Urinary bladder (tissue), 4 donors: ENCODE measurements around the gene TACR3. TPM values are rescaled to one million over a fixed set of nuclear protein-coding genes. Genes with fewer than 3 reads are reported as not detected.
"Not testable (repeated sequence)": the region's sequence is repeated elsewhere in the genome, so short reads cannot be mapped to it uniquely, and the experiment has no call there.

Experiments
- DNase-seq: peaks from one replicate; pipeline ENCODE4 v3.0.0-alpha.2; 2015; ENCODE audit errors: extremely low spot score
- H3K27ac ChIP-seq: one replicate; pipeline ENCODE4 v1.5.1; 2013; ENCODE audit warnings: low read depth, mild to moderate bottlenecking, moderate library complexity
- H3K36me3 ChIP-seq: one replicate; pipeline ENCODE4 v1.6.1; 2013; ENCODE audit warnings: mild to moderate bottlenecking, moderate library complexity; ENCODE audit not compliant: insufficient read depth
- H3K4me1 ChIP-seq: one replicate; pipeline ENCODE4 v1.6.1; 2013; ENCODE audit warnings: mild to moderate bottlenecking, moderate library complexity; ENCODE audit not compliant: insufficient read depth
- H3K4me3 ChIP-seq: one replicate; pipeline ENCODE4 v1.5.1; 2013; ENCODE audit warnings: low read depth, low read length
- WGBS: extraction: QIAGEN DNeasy Blood & Tissue Kit; methylation state at CpG from one replicate; pipeline ENCODE4 v1.1.7; 2013; 5-methylcytosine and 5-hydroxymethylcytosine counted together
- polyA plus RNA-seq: library from polyadenylated mRNA; stranded (reverse); fragments of 200-250 nt; gene quantifications from one replicate; pipeline ENCODE4 v1.2.3, GENCODE V29; 2013
- total RNA-seq: library from RNA; depleted of rRNA; stranded (reverse); fragments of >200 nt; gene quantifications from one replicate; pipeline ENCODE4 v1.2.3, GENCODE V29; 2014
- donor health status: healthy with polysubstance abuse.
- donor health status: healthy.

Gene TACR3
- 7.3 TPM for total RNA-seq
- 4.5 TPM for polyA plus RNA-seq

DNA sequence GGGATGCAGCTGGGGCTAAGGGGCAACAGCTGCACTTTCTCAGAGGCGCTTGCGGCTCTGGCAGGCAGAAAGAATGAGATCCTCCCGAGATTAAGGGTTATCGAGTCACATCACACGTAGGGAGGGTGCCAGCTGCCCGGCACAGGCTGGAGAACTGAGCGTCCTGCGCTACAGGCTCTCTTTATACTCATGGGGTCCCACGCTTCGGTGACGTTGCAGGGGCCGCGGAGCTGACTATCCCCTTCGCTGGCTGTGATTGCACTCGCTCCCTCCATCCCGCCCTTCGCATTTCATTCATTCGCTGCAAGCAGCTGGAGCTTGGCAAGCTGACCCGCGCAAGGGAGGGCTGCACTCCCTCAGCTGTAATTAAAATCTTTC lies at the start of gene TACR3:
Gene TACR3 (minus strand): TSS at position 156 of the 378 bp plus-strand sequence. CDS start 310 bp downstream, outside the sequence.
- Histone ChIP-seq H3K4me1 (no peaks in the 10 kb centered on the region), H3K4me3 (peak within 1 kb of the TSS; percentile 47), H3K27ac (no peak within 1 kb of the TSS), H3K36me3 (no peaks in the 10 kb centered on the region)
- peak; percentile 51 for DNase-seq
- WGBS = under 1% methylated on average over 20 of the region's 20 CpGs

- no peak overlapping the region for H3K27ac ChIP-seq
- no peak overlapping the region for H3K4me3 ChIP-seq
- DNase-seq = no peak
- no peaks in the 10 kb centered on the region for H3K36me3 ChIP-seq
- 71% methylated on average over 2 of the region's 2 CpGs for WGBS
- no peaks in the 10 kb centered on the region for H3K4me1 ChIP-seq
Observed at GRCh38 chr4:103757631-103758030, 37.8 kb upstream of the TACR3 start.

GRCh38 chr4:103756741-103757140 lies 37.0 kb upstream of the TACR3 start:
- Histone ChIP-seq H3K4me1 (no peaks in the 10 kb centered on the region), H3K36me3 (no peaks in the 10 kb centered on the region), H3K27ac (no peak overlapping the region), H3K4me3 (no peak overlapping the region)
- DNase-seq = no peak

DNA sequence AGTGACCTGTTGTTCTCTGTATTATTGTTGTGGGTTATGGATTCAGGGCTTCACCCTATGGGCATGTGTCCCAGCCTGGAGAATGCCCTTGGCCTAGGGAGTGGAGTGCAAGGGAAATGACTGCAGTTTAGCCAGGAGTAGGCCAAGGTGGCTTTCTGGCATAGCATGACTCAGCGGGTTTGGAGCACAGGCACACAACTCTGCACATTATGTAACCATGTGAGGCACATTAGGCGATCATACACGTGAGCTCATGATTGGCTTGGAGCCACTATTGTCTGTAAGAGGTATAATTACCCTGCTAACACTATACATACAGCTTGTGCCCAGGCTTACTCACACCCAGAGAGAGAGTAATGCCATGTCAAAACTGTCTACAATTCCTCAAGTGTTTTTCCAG lies 35.1 kb upstream of the TACR3 start:
- WGBS = 81% methylated on average over 3 of the region's 3 CpGs
- no peak for DNase-seq

GRCh38 chr4:103753868-103754653 lies 34.3 kb upstream of the TACR3 start:
- Histone ChIP-seq H3K4me3 (no peak overlapping the region), H3K4me1 (no peaks in the 10 kb centered on the region), H3K27ac (no peak overlapping the region), H3K36me3 (no peaks in the 10 kb centered on the region)
- 92% methylated on average over 7 of the region's 7 CpGs for WGBS
- DNase-seq = no peak

More for the DNA sequence above, 35.1 kb upstream of the TACR3 start:
- H3K36me3 ChIP-seq = no peaks in the 10 kb centered on the region
- no peak overlapping the region for H3K4me3 ChIP-seq
- no peak overlapping the region for H3K27ac ChIP-seq
- no peaks in the 10 kb centered on the region for H3K4me1 ChIP-seq

GRCh38 chr4:103723150-103723549 lies 3.4 kb upstream of the TACR3 start:
- H3K4me3 ChIP-seq, H3K4me1 ChIP-seq, H3K36me3 ChIP-seq, H3K27ac ChIP-seq, DNase-seq: not testable (repeated sequence)
- WGBS = 97% methylated on average over 27 of the region's 27 CpGs

DNA sequence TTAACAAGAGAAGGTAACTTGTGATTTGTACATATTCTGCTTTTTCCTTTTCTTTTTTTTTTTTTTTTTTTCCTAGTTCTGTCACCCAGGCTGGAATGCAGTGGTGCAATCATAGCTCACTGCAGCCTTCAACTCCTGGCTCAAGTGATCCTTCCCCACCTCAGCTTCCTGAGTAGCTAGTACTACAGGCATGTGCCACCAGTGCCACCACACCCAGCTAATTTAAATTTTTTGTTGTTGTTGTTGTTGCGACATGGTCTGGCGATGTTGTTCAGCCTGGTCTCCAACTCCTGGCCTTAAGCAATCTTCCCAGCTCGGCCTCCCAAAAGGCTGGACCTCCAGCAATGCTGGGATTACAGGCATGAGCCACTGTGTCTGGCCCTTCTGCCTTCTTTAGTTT lies 1.5 kb upstream of the TACR3 start:
- Histone ChIP-seq H3K36me3 (no peaks in the 10 kb centered on the region), H3K4me3 (no peak overlapping the region), H3K27ac (no peak overlapping the region), H3K4me1 (no peaks in the 10 kb centered on the region)
- DNase-seq = no peak
- 95% methylated on average over 3 of the region's 3 CpGs for WGBS

- Histone ChIP-seq H3K4me3 (peak overlapping the region; percentile 47), H3K4me1 (no peaks in the 10 kb centered on the region), H3K36me3 (no peaks in the 10 kb centered on the region), H3K27ac (no peak overlapping the region)
- no peak for DNase-seq
- 48% methylated on average over 8 of the region's 8 CpGs for WGBS
Observed at GRCh38 chr4:103720661-103721060, 876 bp upstream of the TACR3 start.

DNA sequence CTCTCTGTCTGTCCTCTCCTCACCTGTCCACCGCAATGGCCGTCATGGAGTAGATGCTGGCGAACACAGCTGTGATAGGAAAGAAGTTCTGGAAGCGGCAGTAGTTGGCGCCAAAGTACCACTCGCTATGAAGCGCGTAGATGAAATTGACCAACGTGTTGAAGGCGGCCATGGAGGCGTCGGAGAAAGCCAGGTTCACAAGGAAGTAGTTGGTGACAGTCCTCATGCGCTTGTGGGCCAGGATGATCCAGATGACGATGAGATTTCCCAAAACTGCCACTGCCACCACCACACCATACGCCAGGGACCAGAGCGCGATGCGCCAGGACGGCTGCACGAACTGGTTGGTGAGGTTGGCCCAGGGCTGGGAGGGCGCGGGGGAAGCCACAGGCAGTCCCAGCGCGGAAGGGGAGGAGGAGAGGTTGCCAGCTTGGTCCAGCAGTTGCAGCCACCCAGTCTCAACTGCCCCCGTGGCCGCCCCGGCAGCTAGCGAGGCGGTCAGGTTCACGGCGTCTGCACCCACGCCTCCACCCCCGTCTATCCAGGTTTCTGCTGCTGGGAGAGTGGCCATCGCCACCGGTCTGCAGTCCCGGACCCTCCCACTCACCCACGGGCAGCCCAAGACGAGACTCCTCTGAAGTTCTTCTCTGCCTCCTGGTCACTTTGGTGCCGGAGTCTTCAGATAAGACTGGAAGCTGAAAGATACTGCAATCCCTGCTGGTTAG lies 518 bp downstream of the TACR3 start:
- H3K36me3 ChIP-seq = no peaks in the 10 kb centered on the region
- H3K4me3 ChIP-seq = peak overlapping the region; percentile 47
- 3% methylated on average over 39 of the region's 39 CpGs for WGBS
- no peak overlapping the region for H3K27ac ChIP-seq
- no peaks in the 10 kb centered on the region for H3K4me1 ChIP-seq
- no peak for DNase-seq

GRCh38 chr4:103692615-103693014 lies 27.2 kb downstream of the TACR3 start:
- DNase-seq = no peak

DNA sequence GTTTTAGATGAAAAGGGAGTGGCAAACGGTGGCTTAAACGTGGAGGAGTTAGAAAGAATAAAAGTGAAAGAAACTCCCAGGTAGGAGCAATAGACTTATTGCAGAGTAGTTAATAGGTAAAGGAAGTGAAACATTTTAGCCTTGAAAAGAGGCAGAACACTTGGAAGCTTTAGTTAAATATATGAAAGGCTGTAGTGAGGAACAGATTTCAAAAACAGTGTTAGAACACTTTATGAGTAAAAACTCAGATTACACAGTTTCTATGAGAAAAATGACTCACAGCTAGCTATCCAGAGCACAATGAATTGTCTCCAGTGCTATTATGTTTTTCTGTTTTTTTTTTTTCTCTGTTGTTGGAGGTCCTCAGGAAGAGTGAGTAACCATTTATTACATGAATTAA lies 45.8 kb downstream of the TACR3 start:
- H3K4me1 ChIP-seq = no peaks in the 10 kb centered on the region
- no peak overlapping the region for H3K4me3 ChIP-seq
- H3K36me3 ChIP-seq = no peaks in the 10 kb centered on the region
- 81% methylated on average over 2 of the region's 2 CpGs for WGBS
- H3K27ac ChIP-seq = no peak overlapping the region
- DNase-seq = no peak

More at GRCh38 chr4:103692615-103693014, 27.2 kb downstream of the TACR3 start:
- Histone ChIP-seq H3K27ac (no peak overlapping the region), H3K4me3 (no peak overlapping the region), H3K36me3 (no peaks in the 10 kb centered on the region), H3K4me1 (no peaks in the 10 kb centered on the region)

GRCh38 chr4:103666764-103667163 lies 53.0 kb downstream of the TACR3 start:
- not testable (repeated sequence) for H3K36me3 ChIP-seq, H3K4me1 ChIP-seq, H3K27ac ChIP-seq, DNase-seq, H3K4me3 ChIP-seq

DNA sequence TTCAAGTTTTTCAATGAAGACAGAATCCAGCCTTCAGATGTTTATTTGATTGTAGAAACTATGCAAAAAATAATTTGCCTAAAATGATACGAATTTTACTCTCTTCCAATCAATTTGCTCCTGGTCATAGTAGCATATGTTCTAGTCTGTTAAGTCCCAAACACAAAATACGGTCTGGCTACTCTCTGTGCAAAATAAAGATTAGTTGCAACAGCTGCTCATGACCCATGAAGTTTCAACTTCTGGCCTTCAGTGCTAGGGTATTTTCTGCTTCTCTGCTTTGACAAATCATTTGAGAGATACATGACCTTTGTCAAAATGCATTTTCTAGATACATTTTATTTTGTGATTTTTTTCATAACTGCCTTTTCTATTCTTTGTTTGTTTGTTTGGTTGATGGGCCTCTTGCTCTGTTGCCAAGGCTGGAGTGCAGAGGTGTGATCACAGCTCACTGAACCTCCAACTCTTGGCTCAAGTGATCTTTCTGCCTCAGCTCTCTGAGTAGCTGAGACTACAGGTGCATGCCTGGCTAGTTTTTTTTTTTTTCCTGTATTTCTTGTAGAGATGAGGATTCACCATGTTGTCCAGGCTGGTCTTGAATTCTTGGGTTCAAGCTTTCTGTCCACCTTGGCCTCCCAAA lies 55.2 kb downstream of the TACR3 start:
- WGBS = 33% methylated on average over 2 of the region's 2 CpGs
- Histone ChIP-seq H3K4me1 (no peaks in the 10 kb centered on the region), H3K4me3 (no peak overlapping the region), H3K27ac (no peak overlapping the region), H3K36me3 (no peaks in the 10 kb centered on the region)
- no peak for DNase-seq

- H3K4me3 ChIP-seq = no peak overlapping the region
- no peaks in the 10 kb centered on the region for H3K36me3 ChIP-seq
- no peak overlapping the region for H3K27ac ChIP-seq
- H3K4me1 ChIP-seq = no peaks in the 10 kb centered on the region
- DNase-seq = no peak
Observed at GRCh38 chr4:103648541-103648940, 71.2 kb downstream of the TACR3 start.
